Activated naive CD8-positive, alpha-beta T cell (primary cell): ENCODE data around the gene ATP8B3.

Source experiments
- H3K27ac Mint-ChIP-seq: one replicate; pipeline ENCODE4 v1.8.0; 2021; ENCODE audit warnings: mixed read lengths
- H3K27me3 Mint-ChIP-seq: one replicate; pipeline ENCODE4 v1.8.0; 2021; ENCODE audit warnings: mixed read lengths
- H3K36me3 Mint-ChIP-seq: one replicate; pipeline ENCODE4 v1.8.0; 2021; ENCODE audit warnings: mixed read lengths
- H3K4me1 Mint-ChIP-seq: one replicate; pipeline ENCODE4 v1.8.0; 2021; ENCODE audit warnings: low read depth, mixed read lengths
- H3K4me3 Mint-ChIP-seq: one replicate; pipeline ENCODE4 v1.8.0; 2021; ENCODE audit warnings: mild to moderate bottlenecking, mixed read lengths
- H3K9me3 Mint-ChIP-seq: one replicate; pipeline ENCODE4 v1.8.0; 2021; ENCODE audit warnings: low read depth, mixed read lengths

ATP8B3 gene

GRCh38 chr19:1748873-1749341 lies 63.2 kb downstream of the ATP8B3 start:
- Mint-ChIP-seq H3K4me3 (no peak overlapping the region), H3K27me3 (peaks cover 14% of the 10 kb centered on the region), H3K27ac (no peak overlapping the region), H3K4me1 (peaks cover 17% of the 10 kb centered on the region), H3K9me3 (no peaks in the 10 kb centered on the region), H3K36me3 (no peaks in the 10 kb centered on the region)

GRCh38 chr19:1748115-1748872 lies 63.8 kb downstream of the ATP8B3 start:
- Mint-ChIP-seq H3K4me3 (no peak overlapping the region), H3K4me1 (peaks cover 17% of the 10 kb centered on the region), H3K9me3 (no peaks in the 10 kb centered on the region), H3K36me3 (no peaks in the 10 kb centered on the region), H3K27ac (no peak overlapping the region), H3K27me3 (peaks cover 14% of the 10 kb centered on the region)

- peaks cover 16% of the 10 kb centered on the region for H3K27me3 Mint-ChIP-seq
These were observed 64.6 kb downstream of the ATP8B3 start for GRCh38 chr19:1747285-1748114.

GRCh38 chr19:1746401-1747284 lies 65.4 kb downstream of the ATP8B3 start:
- Mint-ChIP-seq H3K27ac (no peak overlapping the region), H3K36me3 (no peaks in the 10 kb centered on the region), H3K4me1 (peaks cover 17% of the 10 kb centered on the region), H3K4me3 (peak overlapping the region; percentile 3), H3K27me3 (peaks cover 17% of the 10 kb centered on the region), H3K9me3 (no peaks in the 10 kb centered on the region)

More at GRCh38 chr19:1747285-1748114, 64.6 kb downstream of the ATP8B3 start:
- no peaks in the 10 kb centered on the region for H3K36me3 Mint-ChIP-seq
- H3K27ac Mint-ChIP-seq, result no peak overlapping the region
- no peak overlapping the region for H3K4me3 Mint-ChIP-seq
- H3K4me1 Mint-ChIP-seq, result peaks cover 17% of the 10 kb centered on the region
- no peaks in the 10 kb centered on the region for H3K9me3 Mint-ChIP-seq

GRCh38 chr19:1745589-1746031 lies 66.5 kb downstream of the ATP8B3 start:
- no peaks in the 10 kb centered on the region for H3K36me3 Mint-ChIP-seq
- H3K27ac Mint-ChIP-seq, result no peak overlapping the region
- H3K27me3 Mint-ChIP-seq, result peaks cover 13% of the 10 kb centered on the region
- no peaks in the 10 kb centered on the region for H3K9me3 Mint-ChIP-seq
- H3K4me1 Mint-ChIP-seq, result peaks cover 14% of the 10 kb centered on the region
- no peak overlapping the region for H3K4me3 Mint-ChIP-seq

- Mint-ChIP-seq H3K27me3 (peaks cover 12% of the 10 kb centered on the region), H3K4me3 (no peak overlapping the region), H3K27ac (no peak overlapping the region), H3K9me3 (no peaks in the 10 kb centered on the region), H3K36me3 (peaks cover 2% of the 10 kb centered on the region), H3K4me1 (peaks cover 11% of the 10 kb centered on the region)
These were observed 67.1 kb downstream of the ATP8B3 start for GRCh38 chr19:1744822-1745563.

- H3K27ac Mint-ChIP-seq, result no peak overlapping the region
- H3K9me3 Mint-ChIP-seq, result no peaks in the 10 kb centered on the region
- peaks cover 2% of the 10 kb centered on the region for H3K36me3 Mint-ChIP-seq
- H3K4me3 Mint-ChIP-seq, result no peak overlapping the region
- peaks cover 11% of the 10 kb centered on the region for H3K4me1 Mint-ChIP-seq
- H3K27me3 Mint-ChIP-seq, result peaks cover 12% of the 10 kb centered on the region
These were observed 67.9 kb downstream of the ATP8B3 start for GRCh38 chr19:1744133-1744665.

GRCh38 chr19:1742989-1743696 lies 68.9 kb downstream of the ATP8B3 start:
- Mint-ChIP-seq H3K4me3 (no peak overlapping the region), H3K27me3 (peaks cover 12% of the 10 kb centered on the region), H3K27ac (no peak overlapping the region), H3K4me1 (peaks cover 11% of the 10 kb centered on the region), H3K9me3 (no peaks in the 10 kb centered on the region), H3K36me3 (peaks cover 2% of the 10 kb centered on the region)

- peaks cover 2% of the 10 kb centered on the region for H3K36me3 Mint-ChIP-seq
- H3K27ac Mint-ChIP-seq, result no peak overlapping the region
These were observed 72.0 kb downstream of the ATP8B3 start for GRCh38 chr19:1739960-1740629.

GRCh38 chr19:1736927-1737326 lies 75.1 kb downstream of the ATP8B3 start:
- Mint-ChIP-seq H3K4me3 (no peak overlapping the region), H3K27me3 (peaks cover 25% of the 10 kb centered on the region), H3K9me3 (no peaks in the 10 kb centered on the region), H3K4me1 (no peaks in the 10 kb centered on the region), H3K36me3 (peaks cover 2% of the 10 kb centered on the region), H3K27ac (no peak overlapping the region)

More at GRCh38 chr19:1739960-1740629, 72.0 kb downstream of the ATP8B3 start:
- Mint-ChIP-seq H3K4me1 (no peaks in the 10 kb centered on the region), H3K27me3 (peaks cover 19% of the 10 kb centered on the region), H3K4me3 (no peak overlapping the region), H3K9me3 (no peaks in the 10 kb centered on the region)

GRCh38 chr19:1736280-1736679 lies 75.8 kb downstream of the ATP8B3 start:
- H3K27me3 Mint-ChIP-seq, result peaks cover 24% of the 10 kb centered on the region
- no peaks in the 10 kb centered on the region for H3K9me3 Mint-ChIP-seq
- H3K4me1 Mint-ChIP-seq, result no peaks in the 10 kb centered on the region
- H3K27ac Mint-ChIP-seq, result no peak overlapping the region
- H3K4me3 Mint-ChIP-seq, result no peak overlapping the region
- H3K36me3 Mint-ChIP-seq, result peaks cover 2% of the 10 kb centered on the region

GRCh38 chr19:1734321-1734966 lies 77.6 kb downstream of the ATP8B3 start:
- H3K27ac Mint-ChIP-seq, result no peak overlapping the region

More at GRCh38 chr19:1734321-1734966, 77.6 kb downstream of the ATP8B3 start:
- H3K4me1 Mint-ChIP-seq, result no peaks in the 10 kb centered on the region
- no peak overlapping the region for H3K4me3 Mint-ChIP-seq
- peaks cover 20% of the 10 kb centered on the region for H3K27me3 Mint-ChIP-seq
- H3K9me3 Mint-ChIP-seq, result no peaks in the 10 kb centered on the region
- H3K36me3 Mint-ChIP-seq, result no peaks in the 10 kb centered on the region
